Activated CD4-positive, alpha-beta T cell treated with anti-CD3 and anti-CD28 coated beads, Interleukin-2, amount 50 U/mL, for 48 hours (primary cell): ENCODE results near the gene PLEKHG2.

Source experiments
- DNase-seq, 2 experiments: peaks; one replicate each; pipeline ENCODE4 v3.0.0-alpha.2; 2020

Gene PLEKHG2

DNA sequence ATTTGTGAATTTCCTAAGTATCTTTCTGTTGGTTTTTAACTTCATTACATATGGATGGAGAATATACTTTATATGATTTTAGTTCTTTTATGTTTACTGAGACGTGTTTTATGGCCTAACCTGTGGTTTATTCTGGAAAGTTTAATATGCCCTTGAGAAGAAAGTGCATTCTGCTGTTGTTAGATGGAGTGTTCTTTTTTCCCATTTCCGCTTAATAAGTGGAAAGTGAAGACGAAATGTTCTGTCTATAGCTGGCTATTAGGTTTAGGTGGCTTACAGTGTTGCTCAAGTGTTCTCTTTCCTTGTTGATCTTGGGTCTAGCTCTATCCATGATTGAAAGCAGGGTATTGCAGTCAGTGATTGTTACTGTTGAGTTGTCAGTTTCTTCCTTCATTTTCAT is 50.9 kb downstream of the PLEKHG2 start:
- no peak for DNase-seq

DNA sequence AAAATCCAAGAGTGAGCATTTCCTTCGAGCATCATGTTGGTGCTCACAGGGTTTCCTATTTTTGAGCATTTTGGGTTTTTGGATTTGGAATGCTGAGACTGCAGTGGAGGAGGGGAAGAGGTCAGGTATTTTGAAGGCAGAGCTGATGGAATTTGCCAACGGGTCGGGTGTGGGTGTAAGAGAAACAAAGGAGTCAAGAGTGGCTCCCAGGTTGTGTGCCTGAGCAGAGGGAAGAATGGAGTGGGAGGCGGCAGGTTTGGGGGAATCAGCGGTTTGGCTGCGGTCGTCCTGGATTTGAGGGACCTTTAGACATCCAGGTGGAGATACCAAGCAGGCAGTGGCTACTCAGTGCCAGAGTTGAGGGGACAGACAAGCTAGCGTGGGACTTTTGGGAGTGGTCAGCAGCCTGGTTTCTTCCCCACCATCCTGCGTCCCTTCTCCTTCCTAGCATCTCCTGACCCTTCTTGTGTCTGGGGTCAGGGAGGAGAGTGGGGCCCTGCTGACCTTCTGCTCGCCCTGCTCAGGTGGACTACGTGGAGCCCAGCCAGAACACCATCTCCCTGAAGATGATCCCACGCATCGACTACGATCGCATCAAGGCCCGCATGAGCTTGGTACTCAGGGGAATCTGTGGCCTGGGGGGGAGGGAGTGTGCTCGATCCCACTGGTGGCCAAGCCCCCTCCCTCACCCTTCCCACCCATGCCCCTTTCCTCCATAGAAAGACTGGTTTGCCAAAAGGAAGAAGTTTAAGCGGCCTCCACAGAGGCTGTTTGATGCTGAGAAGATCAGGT is 53.7 kb downstream of the PLEKHG2 start:
- DNase-seq: no peak

DNA sequence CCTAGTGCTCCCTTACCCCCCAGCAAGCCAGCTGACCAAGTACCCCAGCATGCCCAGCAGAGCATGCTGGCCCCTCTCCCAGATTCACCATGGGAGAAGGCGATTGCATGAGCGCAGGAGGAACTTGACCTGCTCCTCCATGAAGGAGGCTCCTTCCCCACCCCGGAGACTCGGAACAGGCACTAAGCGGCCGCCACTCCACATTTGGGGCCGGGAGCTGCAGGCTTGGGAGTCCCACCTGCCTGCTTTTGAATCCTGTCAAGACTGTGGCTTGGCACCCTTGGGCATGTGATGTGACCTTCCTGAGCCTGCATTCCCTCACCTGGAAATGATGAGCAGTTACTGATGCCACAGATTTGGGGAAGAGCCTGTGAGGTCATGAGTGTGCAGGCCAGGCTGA is 55.5 kb downstream of the PLEKHG2 start:
- no peak for DNase-seq

DNA sequence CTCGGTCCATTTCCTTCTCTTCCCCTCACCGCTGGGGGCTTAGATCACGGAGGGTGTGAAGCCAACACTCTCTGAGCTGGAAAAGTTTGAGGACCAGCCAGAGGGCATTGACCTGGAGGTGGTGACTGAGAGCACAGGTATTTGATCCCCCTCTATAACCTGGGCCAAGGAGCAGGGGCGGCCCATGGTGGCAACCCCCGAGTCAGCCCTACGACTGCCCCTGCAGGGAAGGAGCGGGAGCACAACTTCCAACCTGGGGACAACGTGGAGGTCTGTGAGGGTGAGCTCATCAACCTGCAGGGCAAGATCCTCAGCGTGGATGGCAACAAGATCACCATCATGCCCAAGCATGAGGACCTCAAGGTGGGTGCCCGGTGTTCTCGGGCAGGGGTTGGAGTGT is 56.6 kb downstream of the PLEKHG2 start:
- no peak for DNase-seq

DNA sequence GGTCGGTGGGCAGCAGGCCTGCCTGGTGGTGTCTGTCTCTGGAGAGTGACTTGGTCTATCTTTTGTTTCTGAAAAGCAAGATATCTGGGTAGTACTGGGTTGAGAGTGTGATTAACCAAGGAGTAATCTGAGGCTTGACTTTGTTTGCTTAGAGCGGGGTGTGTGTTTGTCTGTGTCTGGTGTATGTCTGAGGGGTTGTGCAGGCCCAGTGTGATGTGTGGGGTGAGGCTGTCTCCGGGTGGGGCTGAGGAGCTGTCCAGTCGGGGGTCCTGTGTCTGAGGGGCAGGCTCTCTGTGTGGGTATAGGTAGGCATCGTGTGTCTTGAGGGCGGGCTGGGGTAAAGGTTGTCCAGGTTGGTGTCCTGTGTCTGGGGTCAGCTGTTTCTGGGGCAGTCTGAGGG is 57.1 kb downstream of the PLEKHG2 start:
- DNase-seq: no peak

DNA sequence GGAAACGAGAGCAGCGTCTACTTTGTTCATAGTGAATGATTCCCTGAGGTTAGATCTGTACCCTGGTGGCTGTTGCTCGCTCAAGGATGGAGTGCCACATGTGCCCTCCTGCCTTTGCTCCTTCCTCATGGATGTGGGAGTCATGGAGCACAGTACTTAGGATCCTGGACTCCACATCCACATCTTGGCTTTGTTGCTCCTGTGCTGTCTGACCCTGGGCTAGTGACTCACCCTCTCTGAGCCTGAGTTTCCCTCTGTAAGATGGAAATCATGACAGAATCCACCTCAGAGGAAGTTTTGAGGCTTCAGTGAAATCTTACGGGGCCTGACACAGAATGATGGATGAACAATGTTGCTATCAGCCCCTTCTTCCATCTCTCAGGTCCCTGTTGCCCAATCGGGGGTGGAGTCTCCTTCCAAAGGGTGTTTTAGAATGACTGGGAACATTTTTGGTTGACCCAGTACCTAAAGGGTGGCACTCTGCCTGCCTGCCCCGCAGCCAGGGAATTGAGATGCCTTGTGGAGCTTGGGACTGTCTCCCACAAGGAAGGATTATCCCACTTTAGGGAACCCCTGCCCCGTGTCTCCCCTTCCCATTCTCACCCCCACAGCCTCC is 58.4 kb downstream of the PLEKHG2 start:
- DNase-seq: peak in 1 of 2 experiments; percentile 34

DNA sequence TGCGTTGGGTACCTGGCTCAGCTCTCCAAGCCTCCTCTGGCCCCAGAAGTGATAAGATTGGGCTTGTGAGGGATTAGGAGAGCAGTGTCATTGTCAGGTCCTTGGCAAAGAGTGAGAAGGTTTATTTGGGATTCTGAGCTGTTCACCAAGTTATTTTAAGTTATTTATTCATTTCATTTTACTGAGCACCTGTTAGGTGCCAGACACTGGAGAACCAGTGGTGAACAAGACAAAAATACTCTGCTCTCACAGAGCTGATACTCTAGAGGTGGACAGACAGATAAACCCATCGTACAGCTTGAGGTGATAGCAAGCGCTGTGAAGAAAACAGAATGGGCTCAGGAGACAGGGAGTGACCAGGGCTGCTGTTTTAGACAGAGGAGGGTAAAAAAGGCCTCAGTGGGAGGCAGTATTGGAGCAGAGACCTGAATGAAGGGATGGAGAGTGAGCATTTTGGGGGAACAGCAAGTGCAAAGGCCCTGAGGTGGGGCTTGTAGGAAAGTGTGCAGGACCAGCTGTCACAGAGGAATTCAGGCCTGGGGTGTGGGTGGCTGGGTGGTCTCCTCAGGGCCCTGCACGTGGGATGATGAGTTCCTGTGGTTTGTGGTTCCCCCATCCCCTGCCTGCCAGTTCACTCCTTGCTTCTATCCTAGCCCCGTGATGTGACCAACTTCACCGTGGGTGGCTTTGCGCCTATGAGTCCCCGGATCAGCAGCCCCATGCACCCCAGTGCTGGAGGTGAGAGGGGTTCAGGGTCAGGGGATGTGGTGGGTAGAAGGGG is 59.5 kb downstream of the PLEKHG2 start:
- no peak for DNase-seq

DNA sequence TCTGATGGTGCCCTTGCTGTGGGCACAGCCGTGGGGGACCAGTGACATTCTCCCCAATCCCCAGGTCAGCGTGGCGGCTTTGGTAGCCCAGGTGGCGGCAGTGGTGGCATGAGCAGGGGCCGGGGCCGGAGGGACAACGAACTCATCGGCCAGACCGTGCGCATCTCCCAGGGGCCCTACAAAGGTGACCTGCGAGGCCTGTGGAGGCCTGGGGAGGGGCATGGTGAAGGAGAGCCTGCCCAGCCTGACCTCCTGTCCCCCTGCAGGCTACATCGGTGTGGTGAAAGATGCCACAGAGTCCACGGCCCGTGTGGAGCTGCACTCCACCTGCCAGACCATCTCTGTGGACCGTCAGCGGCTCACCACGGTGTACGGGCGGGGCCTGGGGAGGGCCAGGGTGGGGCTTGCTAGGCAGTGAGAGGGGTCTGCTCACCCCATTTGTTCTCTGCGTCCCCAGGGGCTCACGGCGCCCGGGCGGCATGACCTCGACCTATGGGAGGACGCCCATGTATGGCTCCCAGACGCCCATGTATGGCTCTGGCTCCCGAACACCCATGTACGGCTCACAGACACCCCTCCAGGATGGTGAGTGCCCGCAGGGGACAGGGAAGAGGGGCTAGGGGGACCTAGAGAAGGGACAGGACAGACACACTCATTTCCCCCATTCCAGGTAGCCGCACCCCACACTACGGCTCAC is 60.4 kb downstream of the PLEKHG2 start:
- no peak for DNase-seq

DNA sequence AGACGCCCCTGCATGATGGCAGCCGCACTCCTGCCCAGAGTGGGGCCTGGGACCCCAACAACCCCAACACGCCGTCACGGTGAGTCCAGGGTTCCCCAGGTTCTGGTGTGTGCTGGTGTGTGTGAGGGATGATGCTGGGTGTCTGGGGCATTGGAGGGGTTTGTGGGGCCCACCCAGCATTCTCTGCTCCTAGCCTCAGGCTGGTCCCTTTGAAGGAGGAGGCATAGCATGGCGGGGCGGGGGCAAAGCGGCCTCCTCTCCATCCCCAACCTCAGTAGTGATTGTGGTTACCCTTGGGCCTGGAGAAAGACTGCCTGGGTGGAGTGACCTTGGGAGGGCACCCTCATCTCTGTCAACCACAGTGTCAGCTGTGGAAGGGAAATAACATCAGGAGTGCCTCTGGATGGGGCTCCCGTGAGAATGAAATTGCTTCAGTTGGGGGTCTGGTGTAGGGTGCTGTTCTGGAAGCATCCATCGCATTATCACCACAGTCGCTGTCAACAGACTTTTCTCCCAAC is 61.0 kb downstream of the PLEKHG2 start:
- DNase-seq: no peak

DNA sequence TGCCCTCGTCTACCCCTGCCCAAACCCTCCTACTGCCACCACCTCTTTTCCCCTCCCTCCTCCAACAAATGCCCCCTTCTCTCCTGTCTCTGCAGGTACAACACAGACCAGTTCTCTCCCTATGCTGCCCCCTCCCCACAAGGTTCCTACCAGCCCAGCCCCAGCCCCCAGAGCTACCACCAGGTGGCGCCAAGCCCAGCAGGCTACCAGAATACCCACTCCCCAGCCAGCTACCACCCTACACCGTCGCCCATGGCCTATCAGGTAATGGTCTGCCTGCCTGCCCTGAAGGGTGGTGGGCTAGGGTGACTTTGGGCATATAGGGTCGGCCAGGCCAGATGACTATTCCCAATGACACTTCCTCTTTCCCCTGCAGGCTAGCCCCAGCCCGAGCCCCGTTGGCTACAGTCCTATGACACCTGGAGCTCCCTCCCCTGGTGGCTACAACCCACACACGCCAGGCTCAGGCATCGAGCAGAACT is 61.7 kb downstream of the PLEKHG2 start:
- DNase-seq: peak; percentile 72 to 80

DNA sequence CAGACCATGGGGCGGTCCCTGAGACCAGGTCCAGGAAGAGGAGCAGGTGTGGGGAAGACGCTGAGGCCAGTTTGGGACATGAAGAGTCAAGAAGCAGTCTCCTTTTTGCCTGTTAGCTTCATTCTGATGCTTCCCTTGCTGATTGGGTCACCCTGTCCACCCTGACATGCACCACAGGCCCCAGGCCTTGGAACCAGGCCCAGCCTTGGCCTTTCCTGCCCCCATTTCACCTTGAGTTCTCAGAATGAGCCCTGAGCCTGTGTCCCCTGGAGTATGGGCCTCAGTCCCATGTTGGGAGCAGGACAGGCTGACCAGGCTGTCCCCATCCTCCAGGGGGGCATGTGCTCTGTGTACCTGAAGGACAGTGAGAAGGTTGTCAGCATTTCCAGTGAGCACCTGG is 63.3 kb downstream of the PLEKHG2 start:
- DNase-seq: no peak
